SKM-1 (cell line): ENCODE data around the gene HS2ST1.

ENCODE experiments used
- DNase-seq: peaks from one replicate; lab custom pipeline; 2025; ENCODE audit not compliant: unreplicated experiment; lab: John Stamatoyannopoulos, UW

Gene HS2ST1

GRCh38 chr1:87155170-87155569 lies 240.7 kb downstream of the HS2ST1 start:
- DNase-seq, result no peak

- DNase-seq, result no peak
Measured at GRCh38 chr1:87155648-87156047, 241.2 kb downstream of the HS2ST1 start.

GRCh38 chr1:87156124-87156523 lies 241.7 kb downstream of the HS2ST1 start:
- no peak for DNase-seq

GRCh38 chr1:87159378-87159915 lies 245.0 kb downstream of the HS2ST1 start:
- no peak for DNase-seq
